Epithelial cell of proximal tubule (primary cell): ENCODE data around the gene PLK3. TPM values are rescaled to one million over a fixed set of nuclear protein-coding genes. Genes with fewer than 3 reads are reported as not detected.

Experiments
- DNase-seq: peaks from one replicate; pipeline ENCODE4 v3.0.0-alpha.2; 2011; ENCODE audit warnings: low read depth
- H3K4me3 ChIP-seq: 2 replicates; pipeline ENCODE4 v1.5.1; 2011; ENCODE audit warnings: low read depth, mild to moderate bottlenecking, low read length
- total RNA-seq: library from RNA; depleted of rRNA; stranded (reverse); fragments of >200 nt; gene quantifications from 2 replicates; pipeline ENCODE4 v1.2.3, GENCODE V29; 2015
- TF ChIP-seq, protein P1 (sequence below): conservative IDR thresholded peaks from 2 replicates; pipeline ENCODE4 v1.5.1; 2012; ENCODE audit warnings: low read depth, mild to moderate bottlenecking, low read length

Gene PLK3
- total RNA-seq, 1 donor from 2014 or later = 51.1 TPM

DNA sequence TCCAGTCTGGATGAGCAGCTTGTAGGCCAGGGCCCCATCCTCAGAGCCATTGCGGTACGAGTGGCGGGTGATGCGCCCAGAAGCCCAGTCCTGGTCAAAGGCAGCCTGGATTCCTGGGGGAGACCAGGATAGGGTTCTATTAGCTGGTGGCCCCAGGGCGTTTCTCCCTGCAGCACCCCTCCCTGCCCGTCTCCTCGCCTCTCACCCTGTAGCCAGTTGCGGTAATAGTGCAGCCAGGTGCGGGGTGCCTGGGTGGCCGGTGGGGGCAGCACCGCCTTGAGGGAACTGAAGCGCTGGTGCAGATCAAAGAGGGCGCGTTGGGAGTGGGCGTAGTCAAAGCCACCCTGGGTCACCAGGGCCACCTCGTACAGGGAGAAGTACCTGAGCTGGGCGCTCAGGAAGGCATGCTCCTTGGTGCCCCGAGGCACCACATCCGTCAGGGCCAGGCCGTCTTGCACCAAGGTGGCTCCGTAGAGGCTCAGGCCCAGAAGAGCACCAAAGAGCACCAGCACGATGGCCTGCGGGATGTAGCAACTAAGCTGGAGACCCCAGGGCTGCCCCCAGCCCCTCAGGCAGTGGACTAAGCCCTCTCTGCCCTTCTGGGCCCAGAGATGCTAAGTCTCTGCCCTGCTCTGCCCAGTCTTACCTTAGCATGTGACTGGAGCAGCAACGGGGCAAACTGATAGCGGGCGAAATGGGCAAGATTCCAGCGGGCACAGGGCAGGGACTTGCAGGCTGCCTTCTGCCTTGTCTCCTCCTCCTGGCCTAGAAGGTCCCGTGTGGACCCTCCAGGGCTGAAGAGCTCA lies 27.2 kb downstream of the PLK3 start:
- no peak for DNase-seq
- TF ChIP-seq, protein P1, sequence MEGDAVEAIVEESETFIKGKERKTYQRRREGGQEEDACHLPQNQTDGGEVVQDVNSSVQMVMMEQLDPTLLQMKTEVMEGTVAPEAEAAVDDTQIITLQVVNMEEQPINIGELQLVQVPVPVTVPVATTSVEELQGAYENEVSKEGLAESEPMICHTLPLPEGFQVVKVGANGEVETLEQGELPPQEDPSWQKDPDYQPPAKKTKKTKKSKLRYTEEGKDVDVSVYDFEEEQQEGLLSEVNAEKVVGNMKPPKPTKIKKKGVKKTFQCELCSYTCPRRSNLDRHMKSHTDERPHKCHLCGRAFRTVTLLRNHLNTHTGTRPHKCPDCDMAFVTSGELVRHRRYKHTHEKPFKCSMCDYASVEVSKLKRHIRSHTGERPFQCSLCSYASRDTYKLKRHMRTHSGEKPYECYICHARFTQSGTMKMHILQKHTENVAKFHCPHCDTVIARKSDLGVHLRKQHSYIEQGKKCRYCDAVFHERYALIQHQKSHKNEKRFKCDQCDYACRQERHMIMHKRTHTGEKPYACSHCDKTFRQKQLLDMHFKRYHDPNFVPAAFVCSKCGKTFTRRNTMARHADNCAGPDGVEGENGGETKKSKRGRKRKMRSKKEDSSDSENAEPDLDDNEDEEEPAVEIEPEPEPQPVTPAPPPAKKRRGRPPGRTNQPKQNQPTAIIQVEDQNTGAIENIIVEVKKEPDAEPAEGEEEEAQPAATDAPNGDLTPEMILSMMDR = no peak
- no peak overlapping the region for H3K4me3 ChIP-seq

DNA sequence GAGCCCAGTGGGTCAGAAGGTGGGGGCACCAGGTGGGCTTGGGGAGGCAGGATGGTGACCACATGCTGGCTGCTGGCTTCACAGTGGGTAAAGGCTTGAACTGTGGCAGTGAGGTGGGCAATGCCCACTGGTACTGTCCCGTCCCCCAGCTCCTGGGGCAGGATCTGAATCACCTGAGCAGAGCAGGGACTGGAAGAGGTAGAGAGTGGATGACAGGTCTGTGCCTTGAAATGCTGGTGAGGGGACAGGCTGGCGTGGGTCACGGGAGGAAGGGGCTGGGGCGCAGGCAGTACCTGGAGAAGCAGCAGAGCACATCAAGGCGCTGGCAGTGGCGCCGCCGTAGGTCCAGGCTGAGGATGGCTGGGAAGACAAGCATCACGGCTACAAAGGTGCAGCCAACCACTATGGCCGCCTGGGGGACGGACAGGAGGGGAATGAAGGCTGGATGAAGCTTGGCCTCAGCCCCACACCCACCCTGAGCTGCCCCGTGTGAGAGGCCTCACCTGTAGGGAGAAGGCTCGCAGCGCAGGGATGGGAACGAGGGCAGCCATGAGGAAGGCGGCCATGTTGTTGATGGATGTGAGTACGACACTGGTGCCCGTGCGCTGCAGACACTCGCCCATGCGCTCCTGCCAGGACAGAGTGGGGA lies 27.9 kb downstream of the PLK3 start:
- no peak overlapping the region for H3K4me3 ChIP-seq
- TF ChIP-seq, protein P1 = no peak
- DNase-seq = no peak

DNA sequence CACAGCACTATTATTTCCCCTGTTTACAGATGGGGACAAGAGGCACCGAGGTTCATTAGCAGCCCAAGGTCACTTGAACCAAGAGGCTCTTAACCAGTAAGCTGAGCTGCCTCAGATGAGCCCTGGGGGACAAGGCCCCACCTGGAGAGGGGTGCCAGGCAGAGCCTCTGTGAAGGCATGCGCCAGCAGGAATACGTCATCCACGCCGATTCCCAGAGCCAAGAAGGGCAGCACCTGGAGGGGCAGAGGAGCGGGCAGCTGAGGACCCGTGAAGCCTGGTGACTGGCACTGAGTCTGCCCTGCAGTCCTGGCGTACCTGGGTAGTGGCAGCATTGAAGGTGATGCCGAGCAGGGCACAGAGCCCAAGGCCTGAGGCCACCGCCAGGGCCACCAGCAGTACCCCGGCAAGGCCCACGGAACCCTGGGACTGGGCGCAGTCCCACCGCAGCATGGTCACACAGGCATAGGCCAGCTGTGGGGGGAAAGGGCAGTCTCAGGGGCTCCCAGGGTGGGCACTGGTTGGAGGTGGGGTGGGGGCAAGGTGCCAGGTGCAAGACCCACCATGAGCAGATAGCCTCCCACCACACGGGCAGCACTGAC lies 28.8 kb downstream of the PLK3 start:
- TF ChIP-seq, protein P1 = no peak
- no peak for DNase-seq
- no peak overlapping the region for H3K4me3 ChIP-seq

DNA sequence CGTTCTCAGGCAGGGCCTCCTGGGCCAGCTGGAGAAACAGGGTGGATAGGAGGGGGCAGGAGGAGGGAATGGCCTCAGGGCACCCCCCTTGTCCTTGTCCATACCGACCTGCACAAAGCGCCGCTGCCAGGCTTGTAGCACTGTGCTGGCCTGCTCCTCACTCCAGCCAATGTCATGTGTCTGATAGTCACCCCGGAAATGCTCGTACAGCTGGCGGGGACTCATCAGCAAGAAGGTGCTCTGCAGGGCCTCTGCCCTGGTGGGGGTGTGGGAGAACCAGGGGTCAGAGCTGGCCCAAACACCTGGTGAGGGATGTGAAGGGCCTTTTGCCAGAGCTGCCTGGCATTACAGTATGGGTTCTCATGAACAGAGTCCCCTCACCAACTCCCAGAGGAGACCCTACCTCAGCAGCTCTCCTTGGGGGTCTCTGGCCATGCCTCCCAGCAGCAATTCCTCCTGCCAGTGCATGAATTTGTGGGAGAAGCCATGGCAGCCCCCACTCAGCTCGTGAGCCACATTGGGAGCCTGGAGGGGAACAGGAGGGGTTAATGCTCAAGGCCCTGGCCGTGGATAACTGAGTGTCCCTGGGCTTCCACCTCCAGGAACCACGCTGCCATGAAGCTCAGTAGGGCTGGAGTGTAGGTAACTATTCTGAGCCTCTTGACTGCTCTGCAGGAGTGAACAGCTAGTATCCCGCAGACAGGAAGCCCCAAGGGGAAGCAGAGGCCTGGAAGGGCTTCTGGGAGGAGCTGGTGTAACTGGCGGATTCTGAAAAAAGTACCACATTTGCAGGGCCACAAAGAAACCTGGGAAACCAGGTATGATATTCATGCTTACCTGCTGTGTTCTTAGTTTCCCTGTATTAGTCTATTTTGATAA lies 29.6 kb downstream of the PLK3 start:
- DNase-seq = no peak
- TF ChIP-seq, protein P1 = no peak
- H3K4me3 ChIP-seq = no peak overlapping the region

DNA sequence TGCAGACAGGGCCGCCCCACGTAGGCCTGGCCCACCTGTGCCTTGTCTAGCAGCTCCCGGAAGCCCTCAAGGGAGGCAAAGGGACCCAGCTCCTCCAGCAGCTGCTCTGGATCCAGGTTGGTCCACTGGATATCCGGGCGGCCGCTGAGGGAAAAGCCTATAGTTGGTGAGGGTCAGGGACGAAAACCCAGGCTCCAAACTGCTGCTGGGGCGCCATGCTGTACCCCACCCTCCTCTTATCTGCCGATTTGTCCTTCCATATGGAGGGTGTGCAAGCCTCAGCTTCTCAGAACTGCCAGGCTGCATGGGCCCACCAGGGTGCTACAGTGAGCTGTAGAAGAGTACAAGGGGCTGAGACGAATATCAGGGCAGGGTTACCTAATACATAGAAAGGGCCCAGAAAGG lies 30.7 kb downstream of the PLK3 start:
- H3K4me3 ChIP-seq = no peak overlapping the region
- DNase-seq = no peak
- TF ChIP-seq, protein P1 = no peak

DNA sequence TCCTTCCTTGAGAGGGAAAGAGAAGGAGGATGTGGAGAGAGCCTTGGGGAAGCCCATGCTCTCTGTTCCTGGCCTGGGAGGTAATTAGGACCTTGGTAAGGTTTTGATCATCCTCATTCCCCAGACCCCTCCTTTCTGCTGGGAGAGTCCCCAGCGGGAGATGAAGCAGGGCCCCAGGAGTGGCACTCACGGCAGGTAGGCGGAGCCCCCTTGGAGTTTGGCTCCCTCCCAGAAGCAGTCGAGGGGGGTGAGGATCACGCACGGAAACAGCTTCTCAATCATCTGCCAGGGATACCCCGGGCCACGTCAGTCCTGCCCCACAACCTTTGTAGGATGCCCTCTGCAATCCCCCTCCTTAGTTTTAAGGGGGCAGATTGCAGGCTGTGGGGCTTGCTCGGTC lies 31.3 kb downstream of the PLK3 start:
- TF ChIP-seq, protein P1 = no peak
- no peak for DNase-seq
- H3K4me3 ChIP-seq = no peak overlapping the region
